K562 (cell line): ENCODE results near the gene ARHGAP32. TPM values are rescaled to one million over a fixed set of nuclear protein-coding genes. Genes with fewer than 3 reads are reported as not detected.

Source experiments
- ATAC-seq: fragments of 200-7000 bp; cut with Tn5 transposase; 3 replicates; pipeline ENCODE4 v1.9.1; 2020; ENCODE audit warnings: moderate library complexity
- BruUV-seq: library from RNA; stranded (reverse); fragments of 400-500 nt; replicated peaks from 2 replicates; lab custom pipeline; 2021; lab: Mats Ljungman, UMichigan
- CTCF ChIA-PET: fragments of 300-600 bp; formaldehyde crosslinking; extraction: SDS; loops from one replicate; lab custom pipeline; 2021; ENCODE audit warnings: low intra/inter-chr PET ratio; lab: Yijun Ruan, JAX
- POLR2A ChIA-PET: fragments of 300-600, 350-650 bp; sonication (Branson Sonifier 250); formaldehyde crosslinking; extraction: SDS; loops from one replicate; lab custom pipeline; 2021; ENCODE audit warnings: antibody characterized with exemption, inconsistent platforms; lab: Yijun Ruan, JAX
- DNase-seq, 4 experiments: peaks; one replicate each; pipeline versions ENCODE4 v3.0.0 to v3.0.0-alpha.2; 2011 to 2018; ENCODE audit warnings: low spot score in 3 of 4, mixed read lengths in 3 of 4; ENCODE audit errors: extremely low read depth in 1 of 4
- FAIRE-seq: peaks from 2 replicates; lab custom pipeline; 2011; peaks lifted over from hg19 to GRCh38; lab: Jason Lieb, UNC
- H2AFZ ChIP-seq: 2 replicates; pipeline ENCODE4 v1.6.0; 2011; ENCODE audit warnings: low read depth, low read length, control low read depth, inconsistent platforms
- H3K27ac ChIP-seq: fragments of 200-600 bp; 3 replicates; pipeline ENCODE4 v1.8.0; 2011; ENCODE audit warnings: low read depth, mild to moderate bottlenecking, control low read depth, inconsistent platforms, low read length, moderate library complexity, mixed read lengths; ENCODE audit errors: extremely low read depth
- H3K27me3 ChIP-seq, 2 experiments: fragments of 300-600 bp in 1 of 2; 2 replicates in 1 of 2; 3 replicates in 1 of 2; pipeline versions ENCODE4 v1.6.0 to v1.8.0; 2011; ENCODE audit warnings: inconsistent platforms in 2 of 2, low read length in 2 of 2, mild to moderate bottlenecking in 1 of 2, mixed read lengths in 1 of 2, moderate library complexity in 1 of 2; ENCODE audit not compliant: control insufficient read depth in 2 of 2, insufficient read depth in 2 of 2
- H3K36me3 ChIP-seq: fragments of 300-600 bp; 3 replicates; pipeline ENCODE4 v1.8.0; 2011; ENCODE audit warnings: mild to moderate bottlenecking, low read length, inconsistent platforms; ENCODE audit not compliant: control insufficient read depth, insufficient read depth
- H3K4me1 ChIP-seq, 2 experiments: fragments of 200-600 bp in 1 of 2; replicated peaks in 1 of 2; 2 replicates in 1 of 2; 3 replicates in 1 of 2; pipeline versions ENCODE4 v1.5.1 to v1.8.0; 2011; ENCODE audit warnings: inconsistent platforms in 2 of 2, low read length in 2 of 2, mild to moderate bottlenecking in 1 of 2, mixed read lengths in 1 of 2, moderate library complexity in 1 of 2; ENCODE audit not compliant: control insufficient read depth in 2 of 2, insufficient read depth in 2 of 2
- H3K4me2 ChIP-seq: 2 replicates; pipeline ENCODE4 v1.6.1; 2011; ENCODE audit warnings: low read length, control low read depth, inconsistent platforms, mixed read lengths; ENCODE audit not compliant: insufficient read depth
- H3K4me3 ChIP-seq: fragments of 200-600 bp; sonication (generic), shearing (Covaris generic); 2 replicates; pipeline ENCODE4 v1.5.1; 2016; ENCODE audit warnings: control low read depth, inconsistent platforms
- H3K79me2 ChIP-seq: fragments of 200-600 bp; 3 replicates; pipeline ENCODE4 v1.8.0; 2011; ENCODE audit warnings: low read length, inconsistent platforms; ENCODE audit not compliant: control insufficient read depth, insufficient read depth
- H3K9ac ChIP-seq, 2 experiments: 2 replicates each; pipeline versions ENCODE4 v1.6.0 to v1.6.1; 2011; ENCODE audit warnings: low read depth in 2 of 2, low read length in 2 of 2, control low read depth in 1 of 2, inconsistent platforms in 1 of 2, mild to moderate bottlenecking in 1 of 2, mixed read lengths in 1 of 2; ENCODE audit not compliant: insufficient read depth in 1 of 2
- H3K9me1 ChIP-seq: one replicate; pipeline ENCODE4 v1.6.0; 2011; ENCODE audit warnings: inconsistent platforms, mild to moderate bottlenecking, low read length, moderate library complexity; ENCODE audit not compliant: control insufficient read depth, insufficient read depth
- H3K9me3 ChIP-seq: replicated peaks from 2 replicates; pipeline ENCODE4 v1.5.1; 2011; ENCODE audit warnings: low read depth, low read length, inconsistent platforms; ENCODE audit not compliant: control insufficient read depth, insufficient read depth
- H4K20me1 ChIP-seq: replicated peaks from 2 replicates; pipeline ENCODE4 v1.6.1; 2011; ENCODE audit warnings: low read length, inconsistent platforms, mixed read lengths; ENCODE audit not compliant: control insufficient read depth, insufficient read depth
- ATF4 ChIP-seq: fragments of 450-650 bp; formaldehyde crosslinking; IDR thresholded peaks from 2 replicates; pipeline ENCODE4 v1.4.0; 2022; ENCODE audit warnings: mild to moderate bottlenecking, moderate library complexity
- CHD4 ChIP-seq: fragments of 200-600 bp; sonication (generic); IDR thresholded peaks from 3 replicates; pipeline ENCODE4 v1.6.1; 2012; ENCODE audit warnings: low read depth, mild to moderate bottlenecking, mixed read lengths, low read length, inconsistent platforms; ENCODE audit not compliant: insufficient read depth, insufficient replicate concordance, poor library complexity, severe bottlenecking
- GTF3C2 ChIP-seq: IDR thresholded peaks from 3 replicates; pipeline ENCODE4 v1.6.1; 2011; ENCODE audit warnings: borderline replicate concordance, mild to moderate bottlenecking, moderate library complexity; ENCODE audit not compliant: insufficient read length; ENCODE audit errors: extremely low read depth
- KDM5B ChIP-seq: fragments of 200-600 bp; sonication (generic); IDR thresholded peaks from 2 replicates; pipeline ENCODE4 v1.6.1; 2012; ENCODE audit warnings: low read depth, mild to moderate bottlenecking, moderate library complexity, low read length, control low read depth, inconsistent platforms; ENCODE audit not compliant: insufficient replicate concordance
- PML ChIP-seq: IDR thresholded peaks from 2 replicates; pipeline ENCODE4 v1.6.1; 2012; ENCODE audit warnings: low read length, inconsistent platforms
- RBM34 ChIP-seq: fragments of 200-400 bp; formaldehyde crosslinking; IDR thresholded peaks from 2 replicates; pipeline ENCODE4 v1.6.1; 2018; ENCODE audit warnings: low read length, borderline replicate concordance; ENCODE audit not compliant: insufficient read depth
- SFPQ ChIP-seq: fragments of 200-400 bp; formaldehyde crosslinking; IDR thresholded peaks from 2 replicates; pipeline ENCODE4 v1.6.1; 2017; ENCODE audit warnings: mild to moderate bottlenecking, low read depth, low read length, moderate library complexity
- ZFP30 ChIP-seq: fragments of 250-450 bp; sonication (Bioruptor Pico); IDR thresholded peaks from 2 replicates; pipeline ENCODE4 v1.8.0; 2022; ENCODE audit warnings: moderate library complexity, mild to moderate bottlenecking, inconsistent platforms, borderline replicate concordance
- ZNF280A ChIP-seq: fragments of 450-650 bp; IDR thresholded peaks from 2 replicates; pipeline ENCODE4 v1.6.1; 2018; ENCODE audit warnings: mild to moderate bottlenecking, low read depth; ENCODE audit not compliant: partially characterized antibody
- ZNF3 ChIP-seq: fragments of 250-450 bp; sonication (Bioruptor Pico); IDR thresholded peaks from 2 replicates; pipeline ENCODE4 v1.5.0; 2021; ENCODE audit warnings: mild to moderate bottlenecking, moderate library complexity
- ZNF766 ChIP-seq: fragments of 200-800 bp; sonication (Bioruptor generic); conservative IDR thresholded peaks from 2 replicates; pipeline ENCODE4 v1.6.1; 2016; ENCODE audit warnings: missing genetic modification characterization, missing compliant biosample characterization
- WGBS: fragments of 100-300 bp; shearing (Covaris generic); methylation state at CpG from one replicate; pipeline ENCODE4 v1.1.6; 2016; ENCODE audit warnings: low coverage, mixed read lengths; ENCODE audit not compliant: insufficient coverage; ENCODE audit errors: missing lambda C conversion rate; 5-methylcytosine and 5-hydroxymethylcytosine counted together
- in situ Hi-C: fragments of 300-500 bp; cut with MboI; formaldehyde crosslinking; loops from 4 replicates; pipeline ENCODE4 v1.15.0; 2018; ENCODE audit warnings: inconsistent platforms, mixed read lengths
- intact Hi-C: fragments of 100-400 bp; cut with micrococcal nuclease; formaldehyde crosslinking; loops from 2 replicates; pipeline ENCODE4 v1.14.2; 2022
- polyA plus RNA-seq, 8 experiments: library from polyadenylated mRNA; depleted of rRNA in 4 of 8; stranded (reverse) in 5 of 8; unstranded in 3 of 8; fragments of >200 nt; fragmentation: Nextera tagmentation in 2 of 8; fragmentation: Illumina TruSeq in 1 of 8; extraction: Ambion mirVana in 2 of 8; extraction: Trizol in 1 of 8; gene quantifications; 2 replicates each; pipeline versions ENCODE4 v1.2.1 to v1.2.3, GENCODE V29; 2011 to 2014; ENCODE audit warnings: inconsistent platforms in 1 of 8, missing spikeins in 1 of 8
- total RNA-seq, 7 experiments: library from RNA; depleted of rRNA in 6 of 7; stranded (reverse); fragments of >200 nt in 6 of 7; fragmentation: Illumina TruSeq in 2 of 7; extraction: Trizol in 2 of 7; gene quantifications; 2 replicates each; pipeline versions ENCODE4 v1.2.1 to v1.2.3, GENCODE V29; 2011 to 2021; ENCODE audit warnings: low replicate concordance in 1 of 7

The ARHGAP32 gene
- total and polyA plus RNA-seq, 9 of the 15 experiments (the other 6 are each of a cell fraction or from before 2014, with no cell fraction given), result 0.18 TPM; not detected in 8

- no peak for TF ChIP-seq ZNF280A
- TF ChIP-seq ZNF3 (CRISPR knock-in tag), result no peak
- no peak for TF ChIP-seq ZFP30 (CRISPR knock-in tag)
- TF ChIP-seq ATF4, result no peak
- TF ChIP-seq, all 486 proteins: peak for 0
Measured at GRCh38 chr11:129144256-129144655, 47.9 kb downstream of the ARHGAP32 start (continued).

GRCh38 chr11:129143335-129143734 lies 48.8 kb downstream of the ARHGAP32 start:
- FAIRE-seq (no peak), ATAC-seq (no peak), DNase-seq (no peak)
- no TSS peak for BruUV-seq
- no peaks in the 10 kb centered on the region for H3K79me2 ChIP-seq
- intact Hi-C loops, result no loop called here
- H2AFZ ChIP-seq, result no peak overlapping the region
- no peaks in the 10 kb centered on the region for H3K4me1 ChIP-seq
- no peak overlapping the region for H3K4me2 ChIP-seq
- CTCF ChIA-PET, result no interaction called here
- H3K27me3 ChIP-seq, result no peaks in the 10 kb centered on the region
- H4K20me1 ChIP-seq, result no peaks in the 10 kb centered on the region
- 0% methylated on average over 8 of the region's 8 CpGs for WGBS
- in situ Hi-C loops, result no loop called here
- no peaks in the 10 kb centered on the region for H3K9me1 ChIP-seq
- POLR2A ChIA-PET, result no interaction called here
- no peak overlapping the region for H3K27ac ChIP-seq
- no peak overlapping the region for H3K4me3 ChIP-seq
- no peak overlapping the region for H3K9ac ChIP-seq
- H3K9me3 ChIP-seq, result no peaks in the 10 kb centered on the region
- TF ChIP-seq CHD4, result no peak
- no peak for TF ChIP-seq RBM34
- no peak for TF ChIP-seq SFPQ
- no peak for TF ChIP-seq ZNF766 (CRISPR knock-in tag)
- TF ChIP-seq PML, result no peak
- TF ChIP-seq GTF3C2, result no peak
- no peak for TF ChIP-seq KDM5B
- H3K36me3 ChIP-seq, result no peaks in the 10 kb centered on the region
